Lung (tissue), 12 donors: Measurements from ENCODE around the gene NANOS1. TPM values are rescaled to one million over a fixed set of nuclear protein-coding genes. Genes with fewer than 3 reads are reported as not detected.

Experiments used
- ATAC-seq: fragments of 200-7000 bp; cut with Tn5 transposase; one replicate; pipeline ENCODE4 v1.9.1; 2020; ENCODE audit warnings: moderate number of reproducible peaks; ENCODE audit not compliant: insufficient read depth, low FRiP score
- DNase-seq, 3 donors: peaks; one replicate each; pipeline ENCODE4 v3.0.0-alpha.2; 2013 to 2017
- H3K27ac ChIP-seq, 2 donors: one replicate each; pipeline ENCODE4 v1.5.1; 2013; ENCODE audit warnings: mild to moderate bottlenecking in 2 of 2, moderate library complexity in 2 of 2, control low read depth in 1 of 2, inconsistent platforms in 1 of 2, low read depth in 1 of 2, low read length in 1 of 2
- H3K27me3 ChIP-seq, 3 donors: one replicate each; pipeline ENCODE4 v1.5.1; 2013; ENCODE audit warnings: low read length in 2 of 3; ENCODE audit not compliant: control insufficient read depth in 3 of 3, insufficient read depth in 3 of 3
- H3K36me3 ChIP-seq, 4 donors: one replicate each; pipeline ENCODE4 v1.5.1; 2013; ENCODE audit warnings: low read length in 4 of 4, mild to moderate bottlenecking in 1 of 4, moderate library complexity in 1 of 4; ENCODE audit not compliant: control insufficient read depth in 4 of 4, insufficient read depth in 4 of 4
- H3K4me1 ChIP-seq, 5 donors: one replicate each; pipeline ENCODE4 v1.5.1; 2013; ENCODE audit warnings: low read length in 5 of 5, mild to moderate bottlenecking in 2 of 5, moderate library complexity in 1 of 5; ENCODE audit not compliant: control insufficient read depth in 5 of 5, insufficient read depth in 5 of 5
- H3K4me3 ChIP-seq: one replicate; pipeline ENCODE4 v1.5.1; 2013; ENCODE audit warnings: mild to moderate bottlenecking, control low read depth, moderate library complexity
- H3K9ac ChIP-seq, 2 donors: one replicate each; pipeline ENCODE4 v1.5.1; 2013; ENCODE audit warnings: low read length in 2 of 2, control low read depth in 1 of 2; ENCODE audit not compliant: insufficient read depth in 1 of 2
- H3K9me3 ChIP-seq, 4 donors: one replicate each; pipeline ENCODE4 v1.5.1; 2013; ENCODE audit warnings: low read length in 3 of 4, mild to moderate bottlenecking in 1 of 4, moderate library complexity in 1 of 4; ENCODE audit not compliant: control insufficient read depth in 4 of 4, insufficient read depth in 3 of 4
- CTCF ChIP-seq: IDR thresholded peaks from 2 replicates; pipeline ENCODE4 v1.5.1; 2012; ENCODE audit warnings: mild to moderate bottlenecking; ENCODE audit errors: control extremely low read depth, extremely low read depth
- WGBS, 2 donors: extraction: QIAGEN DNeasy Blood & Tissue Kit; methylation state at CpG; one replicate each; pipeline ENCODE4 v1.1.7; 2013; 5-methylcytosine and 5-hydroxymethylcytosine counted together
- polyA plus RNA-seq, 2 donors: library from polyadenylated mRNA; stranded (reverse); fragments of 200-250 nt; gene quantifications; one replicate each; pipeline ENCODE4 v1.2.1, GENCODE V29; 2013
- total RNA-seq, 2 donors: library from RNA; depleted of rRNA in 1 of 2; stranded (reverse); fragments of >200 nt in 1 of 2; gene quantifications; one replicate each; pipeline ENCODE4 v1.2.1, GENCODE V29; 2014 to 2021
- donor health status: control.
- donor health status: control.
- donor health status: Bipolar disorder and iron deficiency.
- donor health status: healthy.
- donor health status: DM: yes; HTN: yes; CAD: no.

NANOS1 gene
- total and polyA plus RNA-seq, 4 donors = 0.73 to 1.4 (median 0.82) TPM

GRCh38 chr10:118998183-118998582, 31.3 kb upstream of the NANOS1 start:
- no peak for TF ChIP-seq CTCF
- Histone ChIP-seq H3K4me1 (peaks cover 0 to 2% (median 0%) of the 10 kb centered on the region in 5 donors), H3K36me3 (no peaks in the 10 kb centered on the region), H3K4me3 (no peak overlapping the region), H3K27ac (no peak overlapping the region), H3K27me3 (no peaks in the 10 kb centered on the region), H3K9me3 (no peaks in the 10 kb centered on the region), H3K9ac (no peak overlapping the region)
- ATAC-seq (no peak), DNase-seq (no peak)
- WGBS, 2 donors = 94 to 95% methylated on average over 5 of the region's 5 CpGs

DNA sequence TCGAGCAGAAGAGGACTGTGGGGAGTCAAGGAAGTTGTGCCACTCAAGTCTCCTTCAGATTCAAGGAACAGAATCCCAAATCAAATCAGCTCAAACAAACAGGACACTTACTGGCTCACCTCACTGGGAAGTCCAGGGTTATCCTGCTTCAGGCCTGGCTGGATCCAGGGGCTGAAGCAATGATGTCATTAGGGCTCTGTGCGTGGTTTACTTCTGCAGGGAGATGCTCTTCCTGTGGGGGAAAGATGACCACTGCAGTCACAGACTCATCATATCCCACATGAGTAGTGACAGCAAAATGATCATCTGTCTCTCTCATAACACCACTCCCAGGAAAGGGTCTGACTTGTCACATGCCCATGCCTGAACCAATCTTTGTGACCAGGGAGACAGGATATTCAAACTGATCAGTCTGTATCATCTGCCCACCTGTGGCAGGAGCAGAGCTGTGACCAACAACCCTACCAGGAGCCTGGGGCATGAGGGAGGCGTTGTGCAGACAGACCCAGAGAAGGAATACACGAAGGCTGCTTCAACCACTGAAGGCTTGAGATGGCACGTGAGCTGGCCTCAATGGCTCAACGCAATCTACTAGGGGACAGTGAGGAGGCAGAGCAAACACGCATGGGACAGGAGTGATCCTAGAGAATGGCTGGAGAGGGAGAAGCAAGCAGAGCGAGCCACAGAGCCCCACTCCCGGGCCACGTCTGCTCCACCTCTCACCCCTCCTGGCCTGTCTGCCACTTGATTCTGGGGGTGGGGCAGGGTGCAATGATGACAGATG, 27.6 kb upstream of the NANOS1 start:
- peaks cover 0 to 10% (median 0%) of the 10 kb centered on the region in 5 donors for H3K4me1 ChIP-seq
- no peaks in the 10 kb centered on the region for H3K9me3 ChIP-seq
- H3K4me3 ChIP-seq = no peak overlapping the region
- no peak for TF ChIP-seq CTCF
- ATAC-seq (no peak), DNase-seq (no peak)
- H3K9ac ChIP-seq = no peak overlapping the region
- WGBS, 2 donors = 86 to 89% methylated on average over 10 of the region's 10 CpGs
- no peaks in the 10 kb centered on the region for H3K27me3 ChIP-seq
- no peaks in the 10 kb centered on the region for H3K36me3 ChIP-seq
- no peak overlapping the region for H3K27ac ChIP-seq

DNA sequence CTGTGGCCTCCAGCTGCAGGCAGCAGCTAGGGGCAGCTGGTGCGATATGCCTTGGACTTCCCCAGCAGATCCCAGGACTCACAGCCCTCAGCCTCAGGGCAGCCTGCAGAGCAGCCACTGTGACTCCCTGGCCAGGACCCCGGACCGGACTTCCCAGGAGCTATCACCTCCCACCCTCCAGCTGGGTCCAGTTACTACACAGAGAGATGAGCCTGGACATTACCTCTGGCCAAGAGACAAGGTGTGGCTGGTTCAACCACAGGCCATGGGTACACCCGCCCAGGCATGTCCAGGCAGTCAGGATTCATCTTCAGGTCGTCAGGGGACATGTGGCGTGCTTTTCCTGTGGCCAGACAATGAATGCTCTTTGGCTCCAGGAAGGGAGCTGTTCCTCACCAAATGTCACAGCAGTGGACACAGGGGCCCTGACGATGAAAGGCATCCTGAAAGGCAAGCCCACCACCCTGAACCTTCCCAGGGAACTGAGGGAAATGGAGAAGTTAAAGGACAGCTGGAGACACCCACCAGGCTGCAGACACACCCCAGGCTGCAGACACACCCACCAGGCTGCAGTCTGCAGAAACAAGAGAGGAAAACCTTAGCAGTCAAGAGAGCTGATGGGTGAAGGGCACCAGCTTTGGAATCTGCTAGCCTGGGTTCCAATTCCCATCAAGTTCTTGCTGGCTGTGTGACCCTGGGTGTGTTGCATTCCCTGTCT, 25.8 kb upstream of the NANOS1 start:
- Histone ChIP-seq H3K9me3 (no peaks in the 10 kb centered on the region), H3K4me3 (no peak overlapping the region), H3K9ac (no peak overlapping the region), H3K4me1 (peaks cover 0 to 10% (median 0%) of the 10 kb centered on the region in 5 donors), H3K36me3 (no peaks in the 10 kb centered on the region), H3K27me3 (no peaks in the 10 kb centered on the region), H3K27ac (no peak overlapping the region)
- TF ChIP-seq CTCF = no peak
- 68 to 73% methylated on average over 7 of the region's 7 CpGs for WGBS, 2 donors
- DNase-seq = no peak
- ATAC-seq = no peak
